ENCODE data around the gene TUBA3C. TPM values are rescaled to one million over a fixed set of nuclear protein-coding genes. Genes with fewer than 3 reads are reported as not detected.

Gene TUBA3C
- total RNA-seq, 1 experiment from 2014 or later: not detected

- DNase-seq: no peak
- H3K9ac ChIP-seq (ENCODE audit: extremely low read depth, insufficient read length, low read length): no peak overlapping the region
- no peak overlapping the region; a peak in 1 of 5 replicates for H3K4me3 Mint-ChIP-seq
Observed at GRCh38 chr13:19151581-19152263, 29.9 kb downstream of the TUBA3C start.

More at GRCh38 chr13:19151581-19152263, 29.9 kb downstream of the TUBA3C start:
- H2BK20ac ChIP-seq (ENCODE audit: low read depth, low read length, poor library complexity, severe bottlenecking): no peak overlapping the region
- H3K18ac ChIP-seq (ENCODE audit: insufficient read length, low read depth, low read length): no peak overlapping the region
- no peak overlapping the region for H4K8ac ChIP-seq (replicated peaks; ENCODE audit: insufficient read length, low read depth, low read length)
- Mint-ChIP-seq H3K36me3 (ENCODE audit: insufficient read depth in 1 of 3, low read depth in 3 of 3) (peaks cover 4 to 19% (median 17%) of the 10 kb centered on the region in 3 experiments; a peak in 6 of 7 replicates), H3K9me3 (peaks cover 90 to 98% of the 10 kb centered on the region in 2 experiments), H3K27ac (no peak overlapping the region), H3K4me1 (no peaks in the 10 kb centered on the region), H3K27me3 (ENCODE audit: low read depth) (peaks cover 3% of the 10 kb centered on the region; the same call in 1 of the 2 replicates)
- no peak overlapping the region for H3T11ph ChIP-seq (ENCODE audit: low read length)
- H3K14ac ChIP-seq (ENCODE audit: insufficient read depth, low read length): no peak overlapping the region
- no peak overlapping the region for H4K5ac ChIP-seq (ENCODE audit: insufficient read length, low read depth, low read length)
- no peak overlapping the region for H3K56ac ChIP-seq (ENCODE audit: insufficient read length, low read depth, low read length)
- H2BK12ac ChIP-seq (ENCODE audit: insufficient read length, low read depth, low read length): no peak overlapping the region
- H3K79me2 ChIP-seq (ENCODE audit: insufficient read depth, low read length): no peaks in the 10 kb centered on the region
- H3K27me3 ChIP-seq (ENCODE audit: insufficient read depth, low read length): no peaks in the 10 kb centered on the region
- no peaks in the 10 kb centered on the region for H3K4me1 ChIP-seq (ENCODE audit: insufficient read depth, low read length)
- H4K20me1 ChIP-seq (ENCODE audit: control insufficient read depth, insufficient read depth, insufficient read length): no peaks in the 10 kb centered on the region
- no peak overlapping the region for H2AK5ac ChIP-seq (ENCODE audit: insufficient read length, low read length)
- H3K9me3 ChIP-seq (ENCODE audit: control insufficient read depth, low read depth, low read length): peaks cover 99% of the 10 kb centered on the region
- no peak overlapping the region for H2AFZ ChIP-seq (ENCODE audit: low read length)
- H3K23me2 ChIP-seq (ENCODE audit: insufficient read length, low read depth, low read length, poor library complexity, severe bottlenecking): no peaks in the 10 kb centered on the region
- TF ChIP-seq CTCF (conservative IDR thresholded peaks at IDR 0.05): no peak
- H2BK5ac ChIP-seq (ENCODE audit: insufficient read length, low read length): no peak overlapping the region
- H3K23ac ChIP-seq (ENCODE audit: insufficient read length, low read depth, low read length): no peak overlapping the region
- no peak overlapping the region for H3K4ac ChIP-seq (ENCODE audit: low read depth, low read length)
- H4K91ac ChIP-seq (ENCODE audit: insufficient read length, low read depth, low read length): no peak overlapping the region
- no CpG with 5 or more reads among the region's 14 CpGs for WGBS (ENCODE audit: extremely low coverage, insufficient read length, low lambda C conversion rate)
- H2BK120ac ChIP-seq (ENCODE audit: low read depth, low read length, poor library complexity, severe bottlenecking): no peak overlapping the region
- no peaks in the 10 kb centered on the region for H3K79me1 ChIP-seq (ENCODE audit: insufficient read depth, low read depth, low read length, poor library complexity, severe bottlenecking)
- no peak overlapping the region for H3K4me2 ChIP-seq (ENCODE audit: insufficient read depth, insufficient read length, low read length)
- no peak overlapping the region for H2BK15ac ChIP-seq (ENCODE audit: low read depth, low read length)
- no peak overlapping the region for H3K27ac ChIP-seq (ENCODE audit: insufficient read length, low read depth, low read length)
